Measurements from ENCODE around the gene MTREX. TPM values are rescaled to one million over a fixed set of nuclear protein-coding genes. Genes with fewer than 3 reads are reported as not detected.

The MTREX gene
- total RNA-seq (2014; rRNA removed) (25.6 and 44.0 TPM in 2 replicates), Bru-seq, nascent RNA (percentile 82 among the genes with signal in this experiment), BruChase-seq, experiment 1, labeled RNA remaining after a 6-hour chase (percentile 74 among the genes with signal in this experiment), BruChase-seq, experiment 2, labeled RNA remaining after a 2-hour chase (percentile 78 among the genes with signal in this experiment)
- long read RNA-seq, full-length matches to known transcripts, result 23 of 39 reads
- long read RNA-seq, partial matches to known transcripts, result 9 of 39 reads
- long read RNA-seq, other reads (novel, unspliced or antisense), result 7 of 39 reads

DNA sequence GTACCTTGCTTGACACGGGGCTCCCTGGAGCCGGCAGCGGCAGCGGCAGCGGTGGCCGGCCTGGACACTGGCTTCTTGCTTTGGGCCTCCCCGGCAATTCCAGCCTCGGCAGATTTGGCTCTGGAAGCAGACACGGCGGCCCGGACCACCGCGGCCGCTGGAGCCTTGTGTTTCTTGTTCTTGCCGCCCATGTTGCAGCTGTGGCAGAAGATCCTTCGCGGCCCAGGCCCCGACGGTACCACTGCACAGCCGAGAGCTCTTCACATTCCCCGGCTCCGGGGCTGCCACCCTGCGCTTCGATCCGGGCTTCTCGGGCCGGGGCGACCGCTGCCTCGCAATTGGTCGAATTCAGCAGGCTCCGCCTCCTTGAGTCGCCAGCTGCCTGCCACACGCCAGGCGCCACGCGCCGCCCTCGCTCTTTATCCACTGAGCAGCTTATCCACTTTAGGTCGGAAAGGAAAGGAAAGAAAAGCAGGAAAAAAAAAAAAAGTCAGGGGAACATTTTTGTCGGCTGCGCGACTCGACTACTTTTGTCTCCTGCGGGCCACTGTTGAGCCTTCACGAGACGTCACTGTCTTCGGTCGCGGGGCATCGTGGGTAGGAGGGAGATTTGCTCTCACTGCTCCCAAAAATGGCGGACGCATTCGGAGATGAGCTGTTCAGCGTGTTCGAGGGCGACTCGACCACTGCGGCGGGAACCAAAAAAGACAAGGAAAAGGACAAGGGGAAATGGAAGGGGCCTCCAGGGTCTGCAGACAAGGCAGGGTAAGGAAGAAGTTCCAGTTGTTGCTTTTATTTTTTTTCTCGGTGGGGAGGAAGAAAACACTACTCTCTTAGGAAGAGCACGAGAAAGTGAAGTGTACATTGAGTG, at the start of gene MTREX, which contains the start of gene DHX29:
MTREX (plus strand) TSS at position 607 of the 871 bp plus-strand sequence; CDS start at position 632, 25 bp downstream.
DHX29 (minus strand) TSS at position 312 of the 871 bp plus-strand sequence; CDS start at position 191, 121 bp downstream.
- H4K20me1 ChIP-seq (ENCODE audit: low read length), result no peaks in the 10 kb centered on the region
- peaks cover 32% of the 10 kb centered on the region for H3K4me1 ChIP-seq (ENCODE audit: insufficient read depth, low read length)
- no peak for TF ChIP-seq EZH2 (IDR thresholded peaks at IDR 0.05; ENCODE audit: low read length, unreplicated experiment)
- no peak for TF ChIP-seq CTCF (conservative IDR thresholded peaks at IDR 0.05; ENCODE audit: low read depth, low read length)
- no peak for TF ChIP-seq EZH2phosphoT487 (IDR thresholded peaks at IDR 0.05; ENCODE audit: borderline replicate concordance, low read length)
- H3K9me3 ChIP-seq (ENCODE audit: low read length), result no peaks in the 10 kb centered on the region
- ChIA-PET CTCF (no interaction called here), POLR2A (ENCODE audit: unreplicated experiment) (interaction anchor here (0.5 to 0.6 kb wide), 2 partner anchors 74 to 342 kb away, joined by 3 to 5 read pairs; no protein-coding TSS in a partner anchor)
- no TSS peak for BruUV-seq (replicated peaks)
- peaks cover 95% of the 10 kb centered on the region for H3K79me2 ChIP-seq (ENCODE audit: low read length)
- peak; percentile 73 for DNase-seq
- H3K4me2 ChIP-seq (ENCODE audit: low read length), result peak within 1 kb of the TSS; percentile 87
- H3K9ac ChIP-seq (ENCODE audit: low read length), result peak within 1 kb of the TSS; percentile 99
- H2AFZ ChIP-seq (ENCODE audit: low read length), result peak within 1 kb of the TSS; percentile 89
- H3K27me3 ChIP-seq (ENCODE audit: low read length), result no peaks in the 10 kb centered on the region
- intact Hi-C loops (cut with micrococcal nuclease), result loop anchor here (2.0 to 5.0 kb wide), 2 partner anchors 81 to 120 kb away; partner anchors contain the start of gene MCIDAS
- H3K4me3 ChIP-seq (ENCODE audit: low read length), result peak within 1 kb of the TSS; percentile 82
- H3F3A ChIP-seq (ENCODE audit: low read length, unreplicated experiment), result no peaks in the 10 kb centered on the region
- ATAC-seq, result peak; percentile 90
- peaks cover 2% of the 10 kb centered on the region; the same call in 1 of the 2 replicates for H3K36me3 ChIP-seq (ENCODE audit: low read depth, low read length)
- H3K9me2 ChIP-seq (replicated peaks; ENCODE audit: low read length), result no peaks in the 10 kb centered on the region
- peak within 1 kb of the TSS; percentile 87 for H3K27ac ChIP-seq (ENCODE audit: low read length)

DNA sequence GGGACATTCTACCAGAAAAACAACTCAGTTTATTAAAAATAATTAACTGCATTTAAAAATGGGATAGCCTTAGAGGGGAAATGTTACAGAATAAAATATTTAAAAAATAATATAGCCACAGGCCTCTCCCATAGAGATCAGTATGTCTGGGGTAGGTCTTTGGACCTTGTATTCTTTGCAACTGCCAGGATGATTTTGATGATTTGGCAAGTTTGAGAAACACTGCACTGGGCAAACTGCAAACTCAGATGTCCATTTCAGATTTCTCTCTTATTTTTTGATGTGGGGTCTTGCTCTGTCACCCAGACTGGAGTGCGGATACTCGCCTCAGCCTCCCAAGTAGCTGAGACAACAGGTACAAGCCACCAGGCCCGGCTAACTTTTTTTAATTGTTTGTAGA, 49.5 kb upstream of the MTREX start:
- H3K9me3 ChIP-seq (ENCODE audit: low read length), result no peaks in the 10 kb centered on the region
- no TSS peak for BruUV-seq (replicated peaks)
- H3F3A ChIP-seq (ENCODE audit: low read length, unreplicated experiment), result no peaks in the 10 kb centered on the region
- H3K27me3 ChIP-seq (ENCODE audit: low read length), result no peaks in the 10 kb centered on the region
- H3K4me2 ChIP-seq (ENCODE audit: low read length), result no peak overlapping the region
- ATAC-seq (no peak), DNase-seq (no peak)
- no peaks in the 10 kb centered on the region for H4K20me1 ChIP-seq (ENCODE audit: low read length)
- no peak overlapping the region for H2AFZ ChIP-seq (ENCODE audit: low read length)
- no peak overlapping the region for H3K4me3 ChIP-seq (ENCODE audit: low read length)
- intact Hi-C loops (cut with micrococcal nuclease), result no loop called here
- ChIA-PET POLR2A (ENCODE audit: unreplicated experiment) (no interaction called here), CTCF (no interaction called here)
- H3K36me3 ChIP-seq (ENCODE audit: low read depth, low read length), result peaks cover 7% of the 10 kb centered on the region
- H3K9ac ChIP-seq (ENCODE audit: low read length), result no peak overlapping the region
- no peaks in the 10 kb centered on the region for H3K79me2 ChIP-seq (ENCODE audit: low read length)
- no peaks in the 10 kb centered on the region for H3K4me1 ChIP-seq (ENCODE audit: insufficient read depth, low read length)
- no peaks in the 10 kb centered on the region for H3K9me2 ChIP-seq (replicated peaks; ENCODE audit: low read length)
- H3K27ac ChIP-seq (ENCODE audit: low read length), result no peak overlapping the region
- TF ChIP-seq CTCF (conservative IDR thresholded peaks at IDR 0.05; ENCODE audit: low read depth, low read length) (no peak), EZH2 (IDR thresholded peaks at IDR 0.05; ENCODE audit: low read length, unreplicated experiment) (no peak), EZH2phosphoT487 (IDR thresholded peaks at IDR 0.05; ENCODE audit: borderline replicate concordance, low read length) (no peak)
